HCT116 (cell line): ENCODE data around the gene ZC3H12D. TPM values are rescaled to one million over a fixed set of nuclear protein-coding genes. Genes with fewer than 3 reads are reported as not detected.

ENCODE experiments used
- ATAC-seq: fragments of 200-7000 bp; cut with Tn5 transposase; 2 replicates; pipeline ENCODE4 v1.9.1; 2020; ENCODE audit warnings: mild to moderate bottlenecking, moderate library complexity
- BruUV-seq: library from RNA; stranded (reverse); fragments of 400-500 nt; replicated peaks from 2 replicates; lab custom pipeline; 2021; lab: Mats Ljungman, UMichigan
- CTCF ChIA-PET: fragments of 300-600 bp; sonication (Branson Sonifier 250); formaldehyde crosslinking; loops from one replicate; lab custom pipeline; 2021; ENCODE audit warnings: antibody characterized with exemption; lab: Charles Lee
- POLR2A ChIA-PET: fragments of 300-600, 350-600 bp; sonication (Branson Sonifier 250); formaldehyde crosslinking; loops from one replicate; lab custom pipeline; 2021; ENCODE audit warnings: antibody characterized with exemption; lab: Charles Lee
- RAD21 ChIA-PET, 2 experiments: fragments of 300-600 bp; sonication (Branson Sonifier 250); formaldehyde crosslinking; loops; one replicate each; lab custom pipeline; 2023; ENCODE audit warnings: low total read pairs in 2 of 2; ENCODE audit not compliant: uncharacterized antibody in 2 of 2, unreplicated experiment in 2 of 2, low non-redundant PET in 1 of 2; lab: Charles Lee
- DNase-seq: peaks from one replicate; pipeline ENCODE4 v3.0.0-alpha.2; 2010; ENCODE audit warnings: low read depth, low spot score
- H2AFZ ChIP-seq: fragments of 200-600 bp; shearing (Covaris generic), sonication (generic); 2 replicates; pipeline ENCODE4 v1.6.1; 2017; ENCODE audit warnings: low read depth, mixed run types, mixed read lengths, antibody characterized with exemption, low read length; ENCODE audit not compliant: poor library complexity, severe bottlenecking
- H3K27ac ChIP-seq: 2 replicates; pipeline ENCODE4 v1.5.1; 2012; ENCODE audit warnings: low read depth, low read length
- H3K27me3 ChIP-seq: fragments of 200-600 bp; sonication (generic); 2 replicates; pipeline ENCODE4 v1.6.1; 2016; ENCODE audit warnings: mixed run types, low read length, mixed read lengths; ENCODE audit not compliant: insufficient read depth
- H3K36me3 ChIP-seq, 2 experiments: fragments of 200-500 bp in 1 of 2; fragments of 200-600 bp in 1 of 2; sonication (Bioruptor generic) in 1 of 2; sonication (generic) in 1 of 2; 2 replicates each; pipeline versions ENCODE4 v1.5.1 to v1.6.1; 2014 to 2016; ENCODE audit warnings: low read length in 2 of 2, inconsistent platforms in 1 of 2, mixed read lengths in 1 of 2, mixed run types in 1 of 2; ENCODE audit not compliant: insufficient read depth in 2 of 2, control insufficient read depth in 1 of 2
- H3K4me1 ChIP-seq, 2 experiments: fragments of 200-600 bp in 1 of 2; sonication (generic) in 1 of 2; 2 replicates each; pipeline versions ENCODE4 v1.5.1 to v1.6.1; 2012 to 2017; ENCODE audit warnings: low read length in 2 of 2, inconsistent platforms in 1 of 2, mild to moderate bottlenecking in 1 of 2, mixed read lengths in 1 of 2, mixed run types in 1 of 2, moderate library complexity in 1 of 2; ENCODE audit not compliant: insufficient read depth in 2 of 2, control insufficient read depth in 1 of 2
- H3K4me2 ChIP-seq: fragments of 200-600 bp; sonication (generic); 2 replicates; pipeline ENCODE4 v1.6.1; 2017; ENCODE audit warnings: mixed run types, low read length, mixed read lengths
- H3K4me3 ChIP-seq, 2 experiments: fragments of 200-600 bp in 1 of 2; sonication (generic) in 1 of 2; replicated peaks in 1 of 2; 2 replicates each; pipeline ENCODE4 v1.5.1; 2011 to 2016; ENCODE audit warnings: low read length in 2 of 2, control low read depth in 1 of 2, low read depth in 1 of 2, mild to moderate bottlenecking in 1 of 2, mixed read lengths in 1 of 2, mixed run types in 1 of 2
- H3K79me2 ChIP-seq: fragments of 200-600 bp; sonication (generic); 2 replicates; pipeline ENCODE4 v1.6.1; 2017; ENCODE audit warnings: mild to moderate bottlenecking, mixed run types, low read length, moderate library complexity, mixed read lengths; ENCODE audit not compliant: insufficient read depth
- H3K9ac ChIP-seq: fragments of 200-600 bp; sonication (generic); 2 replicates; pipeline ENCODE4 v1.6.1; 2016; ENCODE audit warnings: low read length, mixed read lengths
- H3K9me2 ChIP-seq: fragments of 200-600 bp; sonication (generic), shearing (Covaris generic); 2 replicates; pipeline ENCODE4 v1.6.1; 2017; ENCODE audit warnings: mixed run types, mild to moderate bottlenecking, moderate library complexity; ENCODE audit not compliant: insufficient read depth
- H3K9me3 ChIP-seq, 2 experiments: fragments of 200-500 bp in 1 of 2; fragments of 200-600 bp in 1 of 2; sonication (Bioruptor generic) in 1 of 2; sonication (generic) in 1 of 2; 2 replicates each; pipeline ENCODE4 v1.6.1; 2014 to 2017; ENCODE audit warnings: low read length in 2 of 2, mixed read lengths in 2 of 2, inconsistent platforms in 1 of 2, low read depth in 1 of 2, mild to moderate bottlenecking in 1 of 2, mixed run types in 1 of 2, moderate library complexity in 1 of 2; ENCODE audit not compliant: control insufficient read depth in 1 of 2, insufficient read depth in 1 of 2
- H4K20me1 ChIP-seq: fragments of 200-600 bp; sonication (generic), shearing (Covaris generic); 2 replicates; pipeline ENCODE4 v1.6.1; 2017; ENCODE audit warnings: mixed run types, mild to moderate bottlenecking, moderate library complexity; ENCODE audit not compliant: insufficient read depth
- CEBPB ChIP-seq: IDR thresholded peaks from 2 replicates; pipeline ENCODE4 v1.6.1; 2012; ENCODE audit warnings: low read depth
- ELF1 ChIP-seq: IDR thresholded peaks from 2 replicates; pipeline ENCODE4 v1.6.1; 2012; ENCODE audit warnings: low read depth, borderline replicate concordance
- EZH2 ChIP-seq: fragments of 200-600 bp; sonication (generic); IDR thresholded peaks from 2 replicates; pipeline ENCODE4 v1.6.1; 2017; ENCODE audit warnings: antibody characterized with exemption, mixed run types
- FOSL1 ChIP-seq: IDR thresholded peaks from 2 replicates; pipeline ENCODE4 v1.6.1; 2012; ENCODE audit warnings: low read depth
- JUND ChIP-seq: IDR thresholded peaks from 2 replicates; pipeline ENCODE4 v1.6.1; 2012
- POLR2A ChIP-seq: IDR thresholded peaks from 2 replicates; pipeline ENCODE4 v1.7.0; 2011; ENCODE audit warnings: borderline replicate concordance; ENCODE audit not compliant: insufficient read depth, insufficient read length; ENCODE audit errors: extremely low read depth
- POLR2AphosphoS5 ChIP-seq: IDR thresholded peaks from 2 replicates; pipeline ENCODE4 v1.6.1; 2011; ENCODE audit warnings: mild to moderate bottlenecking, low read depth, low read length, moderate library complexity
- RAD21 ChIP-seq: IDR thresholded peaks from 2 replicates; pipeline ENCODE4 v1.6.1; 2012; ENCODE audit warnings: low read depth, mild to moderate bottlenecking
- SIN3A ChIP-seq: IDR thresholded peaks from 2 replicates; pipeline ENCODE4 v1.6.1; 2012; ENCODE audit warnings: low read depth
- SRF ChIP-seq: IDR thresholded peaks from 2 replicates; pipeline ENCODE4 v1.6.1; 2012; ENCODE audit warnings: low read depth
- TCF7L2 ChIP-seq: IDR thresholded peaks from 2 replicates; pipeline ENCODE4 v1.7.0; 2011; ENCODE audit warnings: borderline replicate concordance, inconsistent platforms; ENCODE audit not compliant: insufficient read depth, insufficient read length; ENCODE audit errors: extremely low read depth
- ZFX ChIP-seq: fragments of 450-650 bp; IDR thresholded peaks from 2 replicates; pipeline ENCODE4 v1.6.1; 2017
- ZNF274 ChIP-seq: fragments of 200-500 bp; sonication (Bioruptor generic); IDR thresholded peaks from 2 replicates; pipeline ENCODE4 v1.6.1; 2014; ENCODE audit warnings: mild to moderate bottlenecking, low read depth, low read length, inconsistent platforms
- intact Hi-C: fragments of 100-400 bp; cut with micrococcal nuclease; formaldehyde crosslinking; loops from 2 replicates; pipeline ENCODE4 v1.10.0; 2022
- total RNA-seq: library from RNA; stranded (reverse); gene quantifications from one replicate; pipeline ENCODE4 v1.2.1, GENCODE V29; 2021; ENCODE audit not compliant: unreplicated experiment
- TF ChIP-seq, protein P1 (sequence below): IDR thresholded peaks from 2 replicates; pipeline ENCODE4 v1.6.1; 2012
- TF ChIP-seq, protein P2 (sequence below): IDR thresholded peaks from 2 replicates; pipeline ENCODE4 v1.6.1; 2012; ENCODE audit warnings: low read depth

ZC3H12D gene
- total RNA-seq, 1 experiment from 2014 or later, result 0.30 TPM

DNA sequence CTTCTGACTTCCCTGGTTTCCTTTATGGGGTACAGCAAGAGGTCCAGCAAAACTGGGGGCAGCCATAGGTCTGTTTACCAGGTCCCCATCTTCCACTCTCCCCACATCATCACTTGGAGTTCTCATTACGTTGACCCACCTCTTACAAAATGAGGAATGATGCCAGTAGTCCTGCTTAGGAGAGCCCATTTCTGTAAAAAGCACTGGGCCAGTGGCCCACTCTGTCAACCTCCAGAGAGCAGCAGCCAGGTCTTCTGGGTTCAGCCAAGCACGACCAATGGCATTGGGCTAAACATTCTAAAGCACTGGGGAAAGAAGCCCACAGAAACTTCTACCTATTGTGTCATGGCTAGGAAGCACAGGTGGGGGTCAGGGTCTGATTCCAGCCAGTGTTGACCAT, 13.9 kb downstream of the ZC3H12D start (continued):
- TF ChIP-seq SIN3A (no peak), ZFX (no peak)

DNA sequence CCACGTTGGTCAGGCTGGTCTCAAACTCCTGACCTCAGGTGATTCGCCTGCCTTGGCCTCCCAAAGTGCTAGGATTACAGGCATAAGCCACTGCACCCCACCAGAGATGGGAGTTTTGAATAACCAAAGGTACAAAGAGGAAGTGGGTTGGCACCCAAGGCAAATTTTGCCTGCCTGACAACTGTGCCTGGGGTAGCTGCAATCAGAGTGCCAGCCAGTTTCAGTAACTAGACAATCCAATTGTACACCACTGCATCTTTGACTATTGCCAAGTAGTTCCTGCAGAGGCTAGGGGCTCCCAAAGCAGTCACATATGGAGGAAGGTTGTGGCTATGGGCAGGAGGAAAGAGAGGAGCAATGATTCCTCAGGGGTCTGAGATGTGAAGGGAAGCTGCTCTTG, 16.6 kb downstream of the ZC3H12D start:
- DNase-seq (no peak), ATAC-seq (no peak)
- H3K9me3 ChIP-seq, result no peaks in the 10 kb centered on the region
- no peak overlapping the region for H3K9ac ChIP-seq
- ChIA-PET RAD21 (no interaction called here), POLR2A (no interaction called here), CTCF (no interaction called here)
- no TSS peak for BruUV-seq
- no peaks in the 10 kb centered on the region for H3K4me1 ChIP-seq
- H3K79me2 ChIP-seq, result no peaks in the 10 kb centered on the region
- no peaks in the 10 kb centered on the region for H3K36me3 ChIP-seq
- no peak overlapping the region for H3K4me3 ChIP-seq
- no peaks in the 10 kb centered on the region for H4K20me1 ChIP-seq
- H3K9me2 ChIP-seq, result no peaks in the 10 kb centered on the region
- H3K27ac ChIP-seq, result no peak overlapping the region
- intact Hi-C loops, result no loop called here
- TF ChIP-seq, protein P1, sequence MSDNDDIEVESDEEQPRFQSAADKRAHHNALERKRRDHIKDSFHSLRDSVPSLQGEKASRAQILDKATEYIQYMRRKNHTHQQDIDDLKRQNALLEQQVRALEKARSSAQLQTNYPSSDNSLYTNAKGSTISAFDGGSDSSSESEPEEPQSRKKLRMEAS, result no peak
- no peak for TF ChIP-seq ZNF274
- no peak for TF ChIP-seq EZH2
- TF ChIP-seq CEBPB, result no peak
- TF ChIP-seq SRF, result no peak
- no peak for TF ChIP-seq ELF1
- no peak for TF ChIP-seq FOSL1
- no peak for TF ChIP-seq RAD21
- no peak for TF ChIP-seq TCF7L2
- no peak for TF ChIP-seq POLR2AphosphoS5
- TF ChIP-seq SIN3A, result no peak
- TF ChIP-seq POLR2A, result no peak
- no peak for TF ChIP-seq JUND
- TF ChIP-seq, protein P2, sequence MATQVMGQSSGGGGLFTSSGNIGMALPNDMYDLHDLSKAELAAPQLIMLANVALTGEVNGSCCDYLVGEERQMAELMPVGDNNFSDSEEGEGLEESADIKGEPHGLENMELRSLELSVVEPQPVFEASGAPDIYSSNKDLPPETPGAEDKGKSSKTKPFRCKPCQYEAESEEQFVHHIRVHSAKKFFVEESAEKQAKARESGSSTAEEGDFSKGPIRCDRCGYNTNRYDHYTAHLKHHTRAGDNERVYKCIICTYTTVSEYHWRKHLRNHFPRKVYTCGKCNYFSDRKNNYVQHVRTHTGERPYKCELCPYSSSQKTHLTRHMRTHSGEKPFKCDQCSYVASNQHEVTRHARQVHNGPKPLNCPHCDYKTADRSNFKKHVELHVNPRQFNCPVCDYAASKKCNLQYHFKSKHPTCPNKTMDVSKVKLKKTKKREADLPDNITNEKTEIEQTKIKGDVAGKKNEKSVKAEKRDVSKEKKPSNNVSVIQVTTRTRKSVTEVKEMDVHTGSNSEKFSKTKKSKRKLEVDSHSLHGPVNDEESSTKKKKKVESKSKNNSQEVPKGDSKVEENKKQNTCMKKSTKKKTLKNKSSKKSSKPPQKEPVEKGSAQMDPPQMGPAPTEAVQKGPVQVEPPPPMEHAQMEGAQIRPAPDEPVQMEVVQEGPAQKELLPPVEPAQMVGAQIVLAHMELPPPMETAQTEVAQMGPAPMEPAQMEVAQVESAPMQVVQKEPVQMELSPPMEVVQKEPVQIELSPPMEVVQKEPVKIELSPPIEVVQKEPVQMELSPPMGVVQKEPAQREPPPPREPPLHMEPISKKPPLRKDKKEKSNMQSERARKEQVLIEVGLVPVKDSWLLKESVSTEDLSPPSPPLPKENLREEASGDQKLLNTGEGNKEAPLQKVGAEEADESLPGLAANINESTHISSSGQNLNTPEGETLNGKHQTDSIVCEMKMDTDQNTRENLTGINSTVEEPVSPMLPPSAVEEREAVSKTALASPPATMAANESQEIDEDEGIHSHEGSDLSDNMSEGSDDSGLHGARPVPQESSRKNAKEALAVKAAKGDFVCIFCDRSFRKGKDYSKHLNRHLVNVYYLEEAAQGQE, result no peak
- no peak overlapping the region for H2AFZ ChIP-seq
- H3K27me3 ChIP-seq, result no peaks in the 10 kb centered on the region
- no peak overlapping the region for H3K4me2 ChIP-seq
